Measurements from ENCODE around the gene KRT85.

Gene KRT85

DNA sequence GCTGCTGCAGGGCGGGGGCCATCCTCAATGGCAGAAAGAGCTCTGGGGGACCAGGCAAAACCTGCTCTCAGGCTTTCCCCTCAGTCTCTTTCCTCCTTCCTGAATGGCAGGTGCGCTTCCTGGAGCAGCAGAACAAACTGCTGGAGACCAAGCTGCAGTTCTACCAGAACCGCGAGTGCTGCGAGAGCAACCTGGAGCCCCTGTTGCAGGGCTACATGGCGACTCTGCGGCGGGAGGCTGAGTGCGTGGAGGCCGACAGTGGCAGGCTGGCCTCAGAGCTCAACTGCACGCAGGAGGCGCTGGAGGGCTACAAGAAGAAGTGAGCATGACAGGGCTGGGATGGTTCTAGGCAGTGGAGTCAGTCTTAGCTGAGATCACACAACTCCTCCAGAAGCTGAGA, 23.2 kb downstream of the KRT85 start:
- H3K4me1 ChIP-seq (ENCODE audit: control insufficient read depth in 1 of 2, insufficient read depth in 2 of 2, low read length in 2 of 2) = no peaks in the 10 kb centered on the region
- no peak overlapping the region for H3K27ac ChIP-seq (ENCODE audit: low read length)
- H3K36me3 ChIP-seq (ENCODE audit: control insufficient read depth in 1 of 2, insufficient read depth in 2 of 2, low read length in 2 of 2) = no peaks in the 10 kb centered on the region
- H3K27me3 ChIP-seq (ENCODE audit: low read depth, low read length) = no peaks in the 10 kb centered on the region
- H3K9me3 ChIP-seq (ENCODE audit: control insufficient read depth in 1 of 2, low read length in 2 of 2) = peaks cover 0 to 14% of the 10 kb centered on the region in 2 donors
- no peak overlapping the region for H3K4me3 ChIP-seq (ENCODE audit: low read depth in 1 of 2, low read length in 2 of 2)

DNA sequence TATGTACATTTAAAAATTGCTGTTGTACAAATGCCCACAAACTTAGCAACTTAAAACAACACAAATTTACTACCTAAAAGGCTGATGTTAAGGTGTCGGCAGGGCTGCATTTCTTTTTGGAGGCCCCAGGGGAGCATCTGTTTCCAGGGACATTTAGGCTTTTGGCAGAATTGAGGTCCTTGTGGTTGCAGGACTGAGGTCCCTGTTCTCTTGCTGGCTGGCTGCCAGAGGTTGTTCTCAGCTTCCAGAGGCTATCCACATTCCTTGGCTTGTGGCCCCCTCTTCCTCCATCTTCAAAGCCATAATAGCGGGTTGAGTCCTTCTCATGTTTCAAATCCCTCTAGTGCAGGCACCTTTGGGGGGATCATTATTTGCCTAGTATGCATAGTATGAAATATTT, 23.7 kb downstream of the KRT85 start:
- Histone ChIP-seq H3K27ac (ENCODE audit: low read length) (no peak overlapping the region), H3K9me3 (ENCODE audit: control insufficient read depth in 1 of 2, low read length in 2 of 2) (peaks cover 0 to 14% of the 10 kb centered on the region in 2 donors), H3K36me3 (ENCODE audit: control insufficient read depth in 1 of 2, insufficient read depth in 2 of 2, low read length in 2 of 2) (no peaks in the 10 kb centered on the region), H3K4me1 (ENCODE audit: control insufficient read depth in 1 of 2, insufficient read depth in 2 of 2, low read length in 2 of 2) (no peaks in the 10 kb centered on the region), H3K27me3 (ENCODE audit: low read depth, low read length) (no peaks in the 10 kb centered on the region), H3K4me3 (ENCODE audit: low read depth in 1 of 2, low read length in 2 of 2) (no peak overlapping the region)

DNA sequence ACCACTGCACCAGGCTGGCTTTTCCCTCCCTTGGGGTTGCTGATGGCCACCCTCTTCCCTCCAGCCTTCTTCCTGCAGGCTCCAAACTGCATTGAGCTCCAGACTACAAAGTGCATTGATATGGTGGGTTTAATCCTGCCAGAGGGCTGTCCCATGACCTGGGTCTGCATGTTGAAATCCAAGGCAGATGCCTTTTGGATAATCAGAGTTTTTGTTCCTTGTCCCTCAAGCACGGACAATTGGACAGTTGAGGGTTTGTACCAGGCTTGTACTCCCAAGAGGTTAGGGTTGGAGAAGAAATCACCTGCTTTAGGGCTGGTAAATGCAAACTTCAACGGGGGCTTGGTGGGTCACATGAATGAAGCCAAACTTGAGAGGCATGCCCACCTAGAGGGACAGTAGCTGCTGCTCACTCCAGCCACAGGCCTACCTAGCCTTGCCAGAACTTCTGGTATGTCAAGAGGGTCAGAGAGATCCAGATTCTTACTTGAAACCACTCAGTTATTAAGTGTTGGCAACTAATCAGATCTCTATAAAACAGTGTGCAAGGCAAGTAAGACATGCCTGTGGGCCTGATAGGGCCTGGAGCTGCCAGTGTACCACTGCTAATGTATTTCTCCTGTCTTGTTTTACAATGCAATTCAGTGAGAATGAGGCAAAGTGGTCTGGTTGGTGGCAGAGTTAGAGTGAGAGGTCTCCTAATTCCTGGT, 24.3 kb downstream of the KRT85 start:
- no peaks in the 10 kb centered on the region for H3K27me3 ChIP-seq (ENCODE audit: low read depth, low read length)
- H3K4me1 ChIP-seq (ENCODE audit: control insufficient read depth in 1 of 2, insufficient read depth in 2 of 2, low read length in 2 of 2) = no peaks in the 10 kb centered on the region
- peaks cover 0 to 14% of the 10 kb centered on the region in 2 donors for H3K9me3 ChIP-seq (ENCODE audit: control insufficient read depth in 1 of 2, low read length in 2 of 2)
- H3K4me3 ChIP-seq (ENCODE audit: low read depth in 1 of 2, low read length in 2 of 2) = no peak overlapping the region
- H3K27ac ChIP-seq (ENCODE audit: low read length) = no peak overlapping the region
- H3K36me3 ChIP-seq (ENCODE audit: control insufficient read depth in 1 of 2, insufficient read depth in 2 of 2, low read length in 2 of 2) = no peaks in the 10 kb centered on the region

DNA sequence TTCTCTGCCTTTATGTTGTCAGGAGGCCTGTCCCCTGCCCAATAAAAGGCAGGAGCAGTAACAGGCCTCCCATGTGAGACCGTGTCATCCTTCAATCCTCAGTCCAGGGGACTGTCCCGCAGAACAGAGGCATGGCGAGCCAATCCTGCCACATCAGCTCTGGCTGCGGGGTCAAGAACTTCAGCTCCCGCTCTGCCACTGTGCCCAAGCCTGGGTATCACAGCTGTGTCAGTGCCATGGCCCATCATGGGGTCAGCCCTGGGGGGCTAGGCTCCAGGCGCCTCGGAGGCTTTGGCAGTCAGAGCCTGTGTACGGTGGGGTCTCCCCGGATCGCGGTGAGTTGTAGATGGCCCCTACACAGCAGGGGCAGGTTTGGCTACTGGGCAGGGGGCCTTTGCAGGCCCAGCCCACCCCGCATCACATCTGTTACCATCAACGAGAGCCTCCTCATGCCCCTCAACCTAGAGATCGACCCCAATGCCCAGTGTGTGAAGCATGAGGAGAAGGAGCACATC, 26.2 kb downstream of the KRT85 start:
- Histone ChIP-seq H3K27me3 (ENCODE audit: low read depth, low read length) (no peaks in the 10 kb centered on the region), H3K27ac (ENCODE audit: low read length) (no peak overlapping the region), H3K9me3 (ENCODE audit: control insufficient read depth in 1 of 2, low read length in 2 of 2) (peaks cover 0 to 18% of the 10 kb centered on the region in 2 donors), H3K4me1 (ENCODE audit: control insufficient read depth in 1 of 2, insufficient read depth in 2 of 2, low read length in 2 of 2) (no peaks in the 10 kb centered on the region), H3K4me3 (ENCODE audit: low read depth in 1 of 2, low read length in 2 of 2) (no peak overlapping the region), H3K36me3 (ENCODE audit: control insufficient read depth in 1 of 2, insufficient read depth in 2 of 2, low read length in 2 of 2) (no peaks in the 10 kb centered on the region)

DNA sequence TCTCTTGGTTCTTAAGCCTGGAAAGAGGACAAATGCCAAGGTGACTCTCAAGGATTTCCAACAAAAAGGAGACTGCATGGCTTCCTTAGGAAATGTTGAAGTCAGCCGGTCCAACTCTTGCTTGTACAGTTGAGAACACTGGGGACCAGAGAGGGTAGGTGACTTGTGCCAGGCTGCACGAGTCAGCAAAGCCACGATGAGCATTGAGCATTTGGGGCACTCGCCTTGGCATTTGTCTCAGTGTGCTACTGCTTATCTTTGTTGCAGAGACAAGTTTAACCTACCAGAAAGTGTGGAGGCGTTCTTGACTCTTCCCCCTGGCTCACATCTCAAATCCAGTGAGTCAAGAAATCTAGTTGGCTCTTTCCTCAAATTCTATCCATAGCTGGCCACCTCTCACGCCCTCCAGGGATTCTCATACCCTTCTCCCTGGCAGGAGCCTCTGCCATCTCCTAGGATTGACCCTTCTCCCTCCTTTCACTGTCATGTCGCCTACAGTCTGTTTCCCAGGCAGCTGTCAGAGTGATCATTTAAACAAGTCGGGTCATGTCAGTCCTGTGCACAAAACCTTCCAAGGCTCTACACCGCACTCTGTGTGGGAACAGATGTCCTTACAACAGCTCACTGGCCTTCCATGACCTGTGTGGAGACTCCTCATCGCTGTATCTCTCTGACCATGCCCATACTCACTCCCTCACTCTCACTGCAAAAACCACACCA, 28.9 kb downstream of the KRT85 start:
- H3K4me1 ChIP-seq (ENCODE audit: control insufficient read depth in 1 of 2, insufficient read depth in 2 of 2, low read length in 2 of 2) = no peaks in the 10 kb centered on the region
- H3K9me3 ChIP-seq (ENCODE audit: control insufficient read depth in 1 of 2, low read length in 2 of 2) = peaks cover 0 to 17% of the 10 kb centered on the region in 2 donors
- no peak overlapping the region for H3K4me3 ChIP-seq (ENCODE audit: low read depth in 1 of 2, low read length in 2 of 2)
- no peaks in the 10 kb centered on the region for H3K36me3 ChIP-seq (ENCODE audit: control insufficient read depth in 1 of 2, insufficient read depth in 2 of 2, low read length in 2 of 2)
- H3K27me3 ChIP-seq (ENCODE audit: low read depth, low read length) = no peaks in the 10 kb centered on the region
- H3K27ac ChIP-seq (ENCODE audit: low read length) = no peak overlapping the region

DNA sequence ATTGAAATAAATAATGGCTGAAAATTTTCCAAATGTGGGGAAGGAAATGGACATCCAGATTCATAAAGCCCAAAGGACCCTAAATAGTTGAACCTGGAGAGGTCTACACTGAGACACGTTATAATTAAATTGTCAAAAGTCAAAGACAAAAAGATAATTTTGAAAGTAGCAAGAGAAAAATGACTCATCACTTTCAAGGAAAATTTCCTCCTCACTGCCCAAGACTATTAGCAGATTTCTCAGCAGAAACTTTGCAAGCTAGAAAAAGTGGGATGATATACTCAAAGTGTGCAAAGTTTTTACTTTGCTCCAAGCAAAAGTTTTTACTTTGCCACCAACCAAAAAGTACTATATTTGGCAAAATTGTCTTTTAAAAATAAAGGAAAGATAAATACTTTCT, 30.2 kb downstream of the KRT85 start:
- Histone ChIP-seq H3K4me3 (ENCODE audit: low read depth in 1 of 2, low read length in 2 of 2) (no peak overlapping the region), H3K27me3 (ENCODE audit: low read depth, low read length) (no peaks in the 10 kb centered on the region), H3K4me1 (ENCODE audit: control insufficient read depth in 1 of 2, insufficient read depth in 2 of 2, low read length in 2 of 2) (no peaks in the 10 kb centered on the region), H3K9me3 (ENCODE audit: control insufficient read depth in 1 of 2, low read length in 2 of 2) (peaks cover 0 to 11% of the 10 kb centered on the region in 2 donors), H3K27ac (ENCODE audit: low read length) (no peak overlapping the region), H3K36me3 (ENCODE audit: control insufficient read depth in 1 of 2, insufficient read depth in 2 of 2, low read length in 2 of 2) (no peaks in the 10 kb centered on the region)

DNA sequence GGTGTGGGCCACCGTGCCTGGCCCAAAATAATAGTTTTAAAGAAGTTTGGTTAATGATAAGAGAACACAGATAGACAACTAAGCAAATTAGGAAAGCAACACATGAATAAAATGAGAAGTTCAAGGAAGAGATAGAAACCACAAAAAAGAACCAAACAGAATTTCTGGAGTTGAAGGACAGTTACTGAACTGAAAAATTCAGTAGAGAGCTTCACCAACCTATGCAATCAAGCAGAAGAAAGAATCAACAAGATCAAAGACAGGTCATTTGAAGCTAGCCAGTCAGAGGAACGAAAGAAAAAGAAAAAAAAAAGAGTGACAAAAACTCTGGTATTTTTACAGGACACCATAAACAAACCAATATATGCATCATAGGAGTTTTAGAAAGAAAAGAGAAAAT, 30.6 kb downstream of the KRT85 start:
- no peaks in the 10 kb centered on the region for H3K4me1 ChIP-seq (ENCODE audit: control insufficient read depth in 1 of 2, insufficient read depth in 2 of 2, low read length in 2 of 2)
- H3K36me3 ChIP-seq (ENCODE audit: control insufficient read depth in 1 of 2, insufficient read depth in 2 of 2, low read length in 2 of 2) = no peaks in the 10 kb centered on the region
- no peak overlapping the region for H3K27ac ChIP-seq (ENCODE audit: low read length)
- H3K9me3 ChIP-seq (ENCODE audit: control insufficient read depth in 1 of 2, low read length in 2 of 2) = peaks cover 0 to 11% of the 10 kb centered on the region in 2 donors
- H3K27me3 ChIP-seq (ENCODE audit: low read depth, low read length) = no peaks in the 10 kb centered on the region
- H3K4me3 ChIP-seq (ENCODE audit: low read depth in 1 of 2, low read length in 2 of 2) = no peak overlapping the region

DNA sequence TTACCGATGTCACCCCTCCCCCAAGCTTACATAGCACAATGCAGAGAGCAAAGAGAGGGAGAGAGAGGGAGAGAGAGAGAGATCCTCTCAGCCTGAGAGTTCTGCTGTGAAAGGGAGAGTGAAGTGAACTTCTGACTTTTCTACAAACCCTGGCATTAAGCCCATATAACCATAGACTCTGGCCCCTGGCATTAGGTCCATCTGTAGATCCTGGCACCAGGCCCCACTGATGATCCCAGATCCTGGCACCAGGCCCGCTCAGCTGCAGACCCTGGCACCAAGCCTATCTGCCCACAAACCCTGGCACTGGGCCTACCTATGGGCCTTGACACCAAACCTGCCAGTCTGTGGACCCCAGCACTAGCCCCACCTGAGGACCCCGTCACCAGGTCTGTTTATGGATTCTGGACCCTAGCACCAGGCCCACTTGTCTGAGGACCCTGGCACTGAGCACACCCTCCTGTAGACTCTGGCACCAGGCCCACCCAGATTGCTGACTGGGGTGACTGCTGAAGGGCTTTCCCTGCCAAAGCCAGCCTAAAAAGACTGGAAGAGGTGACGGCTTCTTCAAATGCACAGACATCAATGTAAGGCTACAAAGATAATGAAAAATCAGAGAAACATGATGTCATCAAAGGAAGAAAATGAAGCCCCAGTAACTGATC, 31.6 kb downstream of the KRT85 start:
- H3K9me3 ChIP-seq (ENCODE audit: control insufficient read depth in 1 of 2, low read length in 2 of 2) = peaks cover 0 to 11% of the 10 kb centered on the region in 2 donors
- H3K36me3 ChIP-seq (ENCODE audit: control insufficient read depth in 1 of 2, insufficient read depth in 2 of 2, low read length in 2 of 2) = no peaks in the 10 kb centered on the region
- H3K4me3 ChIP-seq (ENCODE audit: low read depth in 1 of 2, low read length in 2 of 2) = no peak overlapping the region
- no peak overlapping the region for H3K27ac ChIP-seq (ENCODE audit: low read length)
- H3K27me3 ChIP-seq (ENCODE audit: low read depth, low read length) = no peaks in the 10 kb centered on the region
- no peaks in the 10 kb centered on the region for H3K4me1 ChIP-seq (ENCODE audit: control insufficient read depth in 1 of 2, insufficient read depth in 2 of 2, low read length in 2 of 2)

DNA sequence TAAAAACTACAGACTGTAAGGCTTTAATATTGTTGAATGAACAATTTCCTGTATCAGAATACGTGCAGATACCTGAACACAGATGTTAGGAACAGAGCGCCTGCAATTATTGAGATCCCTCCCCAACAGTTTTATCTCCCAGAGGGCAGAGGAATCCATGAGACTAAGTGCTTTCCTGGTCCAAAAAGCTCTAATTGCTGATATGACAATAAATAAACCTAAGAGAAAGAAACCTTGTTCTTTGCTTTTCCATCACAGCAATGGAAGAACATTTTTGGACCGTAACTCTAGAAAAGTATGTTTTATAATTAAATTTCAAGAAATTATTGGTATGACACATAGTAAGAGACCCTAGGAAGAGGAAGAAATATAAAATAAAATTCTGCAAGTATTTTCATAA, 33.1 kb downstream of the KRT85 start:
- H3K4me1 ChIP-seq (ENCODE audit: control insufficient read depth in 1 of 2, insufficient read depth in 2 of 2, low read length in 2 of 2) = no peaks in the 10 kb centered on the region
- H3K27me3 ChIP-seq (ENCODE audit: low read depth, low read length) = no peaks in the 10 kb centered on the region
- H3K9me3 ChIP-seq (ENCODE audit: control insufficient read depth in 1 of 2, low read length in 2 of 2) = peaks cover 0 to 11% of the 10 kb centered on the region in 2 donors
- H3K4me3 ChIP-seq (ENCODE audit: low read depth in 1 of 2, low read length in 2 of 2) = no peak overlapping the region
- no peak overlapping the region for H3K27ac ChIP-seq (ENCODE audit: low read length)
- no peaks in the 10 kb centered on the region for H3K36me3 ChIP-seq (ENCODE audit: control insufficient read depth in 1 of 2, insufficient read depth in 2 of 2, low read length in 2 of 2)

DNA sequence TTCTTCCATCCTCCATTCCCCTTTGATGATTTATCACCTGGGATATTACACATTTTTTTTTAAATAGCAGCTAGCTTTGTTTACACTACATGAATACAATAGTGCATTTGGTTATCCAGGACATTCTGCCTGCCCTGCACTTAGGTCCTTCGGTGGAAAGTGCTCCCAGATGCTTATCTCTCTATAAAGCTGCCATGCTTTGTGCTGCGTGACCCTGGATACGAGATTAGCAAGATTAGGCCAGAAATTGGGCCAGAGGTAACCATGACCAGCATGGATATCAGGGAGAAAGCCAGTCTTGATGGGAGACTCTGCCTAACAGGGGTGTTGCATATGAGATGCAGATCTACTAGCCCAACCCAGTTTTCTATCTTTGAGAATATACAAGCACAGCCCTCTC, 34.0 kb downstream of the KRT85 start:
- H3K36me3 ChIP-seq (ENCODE audit: control insufficient read depth in 1 of 2, insufficient read depth in 2 of 2, low read length in 2 of 2) = no peaks in the 10 kb centered on the region
- H3K4me3 ChIP-seq (ENCODE audit: low read depth in 1 of 2, low read length in 2 of 2) = no peak overlapping the region
- no peaks in the 10 kb centered on the region for H3K27me3 ChIP-seq (ENCODE audit: low read depth, low read length)
- H3K4me1 ChIP-seq (ENCODE audit: control insufficient read depth in 1 of 2, insufficient read depth in 2 of 2, low read length in 2 of 2) = no peaks in the 10 kb centered on the region
- peaks cover 0 to 11% of the 10 kb centered on the region in 2 donors for H3K9me3 ChIP-seq (ENCODE audit: control insufficient read depth in 1 of 2, low read length in 2 of 2)
- no peak overlapping the region for H3K27ac ChIP-seq (ENCODE audit: low read length)

DNA sequence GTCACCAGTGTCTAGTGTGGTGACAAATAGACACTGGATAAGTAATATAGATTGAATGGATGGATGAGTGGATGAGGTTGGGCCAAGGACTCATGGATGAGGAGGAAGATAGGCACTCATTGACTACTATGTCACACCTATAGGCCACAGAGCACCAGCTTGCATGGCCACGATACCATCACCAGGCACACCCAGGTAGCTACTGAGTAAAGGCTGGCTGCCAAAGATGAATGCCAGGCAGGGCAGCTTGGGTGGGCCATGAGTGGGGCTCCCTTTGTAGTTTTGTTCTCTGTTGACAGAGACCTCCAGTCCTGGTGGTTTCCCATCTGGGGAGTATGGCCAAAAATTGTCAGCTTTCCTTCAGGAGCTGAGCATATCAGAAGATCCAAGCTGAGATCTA, 34.9 kb downstream of the KRT85 start:
- H3K27ac ChIP-seq (ENCODE audit: low read length) = no peak overlapping the region
- H3K36me3 ChIP-seq (ENCODE audit: control insufficient read depth in 1 of 2, insufficient read depth in 2 of 2, low read length in 2 of 2) = no peaks in the 10 kb centered on the region
- no peaks in the 10 kb centered on the region for H3K4me1 ChIP-seq (ENCODE audit: control insufficient read depth in 1 of 2, insufficient read depth in 2 of 2, low read length in 2 of 2)
- H3K9me3 ChIP-seq (ENCODE audit: control insufficient read depth in 1 of 2, low read length in 2 of 2) = peaks cover 0 to 11% of the 10 kb centered on the region in 2 donors
- no peak overlapping the region for H3K4me3 ChIP-seq (ENCODE audit: low read depth in 1 of 2, low read length in 2 of 2)
- no peaks in the 10 kb centered on the region for H3K27me3 ChIP-seq (ENCODE audit: low read depth, low read length)
